Ishikawa (cell line): ENCODE data around the gene CAVIN2.

Source experiments
- CEBPB ChIP-seq: IDR thresholded peaks from 2 replicates; pipeline ENCODE4 v1.6.1; 2012
- EP300 ChIP-seq: IDR thresholded peaks from 2 replicates; pipeline ENCODE4 v1.6.1; 2012; ENCODE audit warnings: borderline replicate concordance
- FOXM1 ChIP-seq: IDR thresholded peaks from 2 replicates; pipeline ENCODE4 v1.6.1; 2012; ENCODE audit warnings: low read depth, borderline replicate concordance
- TAF1 ChIP-seq: IDR thresholded peaks from 2 replicates; pipeline ENCODE4 v1.6.1; 2012; ENCODE audit warnings: low read depth, mild to moderate bottlenecking
- TEAD4 ChIP-seq: IDR thresholded peaks from 2 replicates; pipeline ENCODE4 v1.6.1; 2012
- ZBTB7A ChIP-seq: IDR thresholded peaks from 2 replicates; pipeline ENCODE4 v1.6.1; 2012; ENCODE audit warnings: low read depth
- TF ChIP-seq, protein P1 (sequence below): IDR thresholded peaks from 2 replicates; pipeline ENCODE4 v1.6.1; 2012
- TF ChIP-seq, protein P2 (sequence below): IDR thresholded peaks from 2 replicates; pipeline ENCODE4 v1.6.1; 2012
- TF ChIP-seq, protein P3 (sequence below): IDR thresholded peaks from 2 replicates; pipeline ENCODE4 v1.6.1; 2012; ENCODE audit warnings: low read depth, mild to moderate bottlenecking

DNA sequence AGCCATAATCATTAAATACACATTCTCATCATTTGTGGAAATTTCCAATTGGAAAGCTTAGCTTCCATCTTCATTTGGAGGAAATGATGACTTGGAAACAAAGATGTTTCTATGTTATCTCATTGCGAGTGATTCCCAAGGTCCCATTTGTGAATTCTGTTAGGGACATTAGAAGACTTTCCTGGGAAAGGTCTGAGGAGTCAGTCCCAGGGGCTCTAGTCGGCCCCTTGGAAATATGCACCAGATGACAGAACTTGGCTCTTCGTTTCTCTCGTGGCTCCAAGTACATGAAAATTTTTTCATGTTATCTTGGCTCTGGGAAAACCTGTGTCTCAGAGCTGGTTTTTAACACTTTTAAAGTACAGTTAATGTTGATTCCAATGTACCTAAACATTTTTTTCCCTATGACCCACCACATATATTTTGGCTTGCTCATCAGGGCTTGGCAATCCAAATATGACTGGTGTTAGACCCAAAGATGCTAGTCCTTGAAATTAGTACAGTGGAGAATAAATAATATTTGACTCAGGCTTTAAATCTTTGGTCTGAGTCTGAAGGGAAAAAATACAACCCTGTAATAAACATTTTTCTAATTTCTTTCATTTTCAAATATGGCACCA lies 15.4 kb upstream of the CAVIN2 start:
- TF ChIP-seq EP300 (no peak), FOXM1 (no peak), ZBTB7A (no peak), TEAD4 (no peak), CEBPB (no peak), TAF1 (no peak)
- TF ChIP-seq, protein P1, sequence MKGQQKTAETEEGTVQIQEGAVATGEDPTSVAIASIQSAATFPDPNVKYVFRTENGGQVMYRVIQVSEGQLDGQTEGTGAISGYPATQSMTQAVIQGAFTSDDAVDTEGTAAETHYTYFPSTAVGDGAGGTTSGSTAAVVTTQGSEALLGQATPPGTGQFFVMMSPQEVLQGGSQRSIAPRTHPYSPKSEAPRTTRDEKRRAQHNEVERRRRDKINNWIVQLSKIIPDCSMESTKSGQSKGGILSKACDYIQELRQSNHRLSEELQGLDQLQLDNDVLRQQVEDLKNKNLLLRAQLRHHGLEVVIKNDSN = no peak
- TF ChIP-seq, protein P2, sequence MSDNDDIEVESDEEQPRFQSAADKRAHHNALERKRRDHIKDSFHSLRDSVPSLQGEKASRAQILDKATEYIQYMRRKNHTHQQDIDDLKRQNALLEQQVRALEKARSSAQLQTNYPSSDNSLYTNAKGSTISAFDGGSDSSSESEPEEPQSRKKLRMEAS = no peak
- TF ChIP-seq, protein P3, sequence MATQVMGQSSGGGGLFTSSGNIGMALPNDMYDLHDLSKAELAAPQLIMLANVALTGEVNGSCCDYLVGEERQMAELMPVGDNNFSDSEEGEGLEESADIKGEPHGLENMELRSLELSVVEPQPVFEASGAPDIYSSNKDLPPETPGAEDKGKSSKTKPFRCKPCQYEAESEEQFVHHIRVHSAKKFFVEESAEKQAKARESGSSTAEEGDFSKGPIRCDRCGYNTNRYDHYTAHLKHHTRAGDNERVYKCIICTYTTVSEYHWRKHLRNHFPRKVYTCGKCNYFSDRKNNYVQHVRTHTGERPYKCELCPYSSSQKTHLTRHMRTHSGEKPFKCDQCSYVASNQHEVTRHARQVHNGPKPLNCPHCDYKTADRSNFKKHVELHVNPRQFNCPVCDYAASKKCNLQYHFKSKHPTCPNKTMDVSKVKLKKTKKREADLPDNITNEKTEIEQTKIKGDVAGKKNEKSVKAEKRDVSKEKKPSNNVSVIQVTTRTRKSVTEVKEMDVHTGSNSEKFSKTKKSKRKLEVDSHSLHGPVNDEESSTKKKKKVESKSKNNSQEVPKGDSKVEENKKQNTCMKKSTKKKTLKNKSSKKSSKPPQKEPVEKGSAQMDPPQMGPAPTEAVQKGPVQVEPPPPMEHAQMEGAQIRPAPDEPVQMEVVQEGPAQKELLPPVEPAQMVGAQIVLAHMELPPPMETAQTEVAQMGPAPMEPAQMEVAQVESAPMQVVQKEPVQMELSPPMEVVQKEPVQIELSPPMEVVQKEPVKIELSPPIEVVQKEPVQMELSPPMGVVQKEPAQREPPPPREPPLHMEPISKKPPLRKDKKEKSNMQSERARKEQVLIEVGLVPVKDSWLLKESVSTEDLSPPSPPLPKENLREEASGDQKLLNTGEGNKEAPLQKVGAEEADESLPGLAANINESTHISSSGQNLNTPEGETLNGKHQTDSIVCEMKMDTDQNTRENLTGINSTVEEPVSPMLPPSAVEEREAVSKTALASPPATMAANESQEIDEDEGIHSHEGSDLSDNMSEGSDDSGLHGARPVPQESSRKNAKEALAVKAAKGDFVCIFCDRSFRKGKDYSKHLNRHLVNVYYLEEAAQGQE = no peak
